ENCODE data around the gene HM13. TPM values are rescaled to one million over a fixed set of nuclear protein-coding genes. Genes with fewer than 3 reads are reported as not detected.

HM13 gene
- total RNA-seq, 1 experiment from 2014 or later = 69.6 TPM

DNA sequence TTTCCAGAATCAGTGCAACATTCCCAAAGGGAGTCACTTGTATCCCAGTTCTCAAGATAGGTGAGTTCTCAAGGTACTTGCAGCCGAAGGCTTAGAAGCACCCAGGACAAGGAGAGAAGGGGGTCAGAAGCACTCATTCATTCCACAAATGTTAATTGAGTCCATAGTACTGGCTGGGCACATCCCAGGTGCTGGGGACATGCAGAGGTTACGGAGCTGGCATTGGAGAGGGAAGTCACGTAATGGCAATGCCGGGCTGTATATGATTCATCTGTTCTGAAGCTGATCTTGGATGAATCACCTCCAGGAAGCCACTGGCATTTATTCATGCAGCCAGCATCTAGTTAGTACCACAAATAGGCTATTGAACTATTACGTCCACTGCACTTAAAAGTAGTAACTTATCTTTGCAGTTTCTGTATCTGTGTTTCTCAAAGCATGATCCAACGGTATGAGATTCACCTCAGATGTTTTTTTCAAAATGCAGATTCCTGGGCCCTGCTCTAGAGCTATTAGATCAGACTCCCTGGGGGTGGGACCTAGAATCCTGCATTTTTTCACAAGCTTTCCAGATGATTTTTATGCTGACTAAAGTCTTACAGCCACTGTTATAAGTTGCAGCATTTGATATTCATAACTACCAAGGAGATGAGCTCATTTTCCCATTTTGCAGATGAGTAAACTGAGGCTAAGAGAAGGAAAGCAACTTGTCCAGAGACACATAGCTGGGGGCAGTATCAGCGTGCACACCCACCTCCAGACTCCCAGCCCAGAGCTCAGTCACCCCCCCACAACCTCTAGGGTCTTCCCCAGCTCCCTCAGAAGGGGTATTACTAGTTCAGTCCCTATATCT, 46.7 kb downstream of the HM13 start:
- Histone ChIP-seq H4K20me1 (ENCODE audit: insufficient read depth, low read depth, low read length) (no peaks in the 10 kb centered on the region), H3K27me3 (ENCODE audit: low read length) (no peaks in the 10 kb centered on the region), H3K4me1 (ENCODE audit: low read length) (no peaks in the 10 kb centered on the region; the same call in 1 of the 2 replicates), H3K9ac (ENCODE audit: low read length) (no peak overlapping the region), H3K4me3 (ENCODE audit: low read length) (no peak overlapping the region), H3K9me3 (ENCODE audit: low read length) (no peaks in the 10 kb centered on the region), H3K4me2 (ENCODE audit: low read depth, low read length, poor library complexity, severe bottlenecking) (no peak overlapping the region), H3K79me2 (ENCODE audit: low read length) (no peaks in the 10 kb centered on the region), H3K36me3 (ENCODE audit: insufficient read depth, low read length) (peaks cover 39% of the 10 kb centered on the region), H3K9me2 (replicated peaks; ENCODE audit: insufficient read depth, low read length) (no peaks in the 10 kb centered on the region), H2AFZ (ENCODE audit: low read length) (no peak overlapping the region), H3K27ac (ENCODE audit: low read length) (no peak overlapping the region)
- DNase-seq = no peak

DNA sequence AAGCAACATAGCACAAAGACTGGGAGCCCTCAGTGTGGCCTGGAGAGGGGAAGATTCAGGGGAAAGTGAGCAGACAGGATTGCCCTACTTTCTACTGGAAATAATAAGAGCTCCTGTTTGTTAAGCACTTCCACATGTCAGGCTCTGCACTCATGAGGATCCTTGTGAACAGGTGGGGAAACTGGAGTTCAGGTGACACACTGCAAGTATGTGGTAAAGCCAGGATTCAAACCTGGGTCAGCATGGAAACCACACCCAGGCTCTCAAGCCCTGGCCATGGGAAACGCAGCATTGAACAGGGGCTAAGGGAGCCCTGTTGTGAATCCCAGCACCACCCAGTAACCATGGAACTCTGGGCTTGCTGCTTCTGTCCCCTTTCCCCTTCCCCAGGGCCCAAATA, 48.0 kb downstream of the HM13 start:
- H3K4me1 ChIP-seq (ENCODE audit: low read length) = peaks cover 2% of the 10 kb centered on the region; the same call in 1 of the 2 replicates
- no peaks in the 10 kb centered on the region for H3K79me2 ChIP-seq (ENCODE audit: low read length)
- no peak for DNase-seq
- no peak overlapping the region for H3K4me2 ChIP-seq (ENCODE audit: low read depth, low read length, poor library complexity, severe bottlenecking)
- H4K20me1 ChIP-seq (ENCODE audit: insufficient read depth, low read depth, low read length) = no peaks in the 10 kb centered on the region
- no peak overlapping the region for H2AFZ ChIP-seq (ENCODE audit: low read length)
- H3K36me3 ChIP-seq (ENCODE audit: insufficient read depth, low read length) = peaks cover 39% of the 10 kb centered on the region
- no peaks in the 10 kb centered on the region for H3K9me3 ChIP-seq (ENCODE audit: low read length)
- no peak overlapping the region for H3K9ac ChIP-seq (ENCODE audit: low read length)
- no peaks in the 10 kb centered on the region for H3K9me2 ChIP-seq (replicated peaks; ENCODE audit: insufficient read depth, low read length)
- no peak overlapping the region for H3K27ac ChIP-seq (ENCODE audit: low read length)
- H3K27me3 ChIP-seq (ENCODE audit: low read length) = no peaks in the 10 kb centered on the region
- H3K4me3 ChIP-seq (ENCODE audit: low read length) = no peak overlapping the region

DNA sequence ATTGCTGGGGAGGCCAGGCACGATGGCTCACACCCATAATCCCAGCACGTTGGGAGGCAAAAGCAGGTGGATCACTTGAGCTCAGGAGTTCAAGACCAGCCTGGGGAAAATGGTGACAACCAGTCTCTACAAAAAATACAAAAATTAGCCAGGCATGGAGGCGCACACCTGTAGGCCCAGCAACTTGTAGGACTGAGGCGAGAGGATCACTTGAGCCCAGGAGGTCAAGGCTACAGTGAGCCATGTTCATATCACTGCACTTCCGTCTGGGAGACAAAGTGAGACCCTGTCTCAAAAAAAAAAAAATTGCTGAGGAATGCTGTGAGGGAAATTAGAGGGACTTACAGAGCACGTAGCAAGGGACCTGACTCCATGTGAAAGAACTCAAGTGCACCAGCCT, 50.0 kb downstream of the HM13 start:
- Histone ChIP-seq H3K79me2 (ENCODE audit: low read length) (no peaks in the 10 kb centered on the region), H3K36me3 (ENCODE audit: insufficient read depth, low read length) (peaks cover 39% of the 10 kb centered on the region)

DNA sequence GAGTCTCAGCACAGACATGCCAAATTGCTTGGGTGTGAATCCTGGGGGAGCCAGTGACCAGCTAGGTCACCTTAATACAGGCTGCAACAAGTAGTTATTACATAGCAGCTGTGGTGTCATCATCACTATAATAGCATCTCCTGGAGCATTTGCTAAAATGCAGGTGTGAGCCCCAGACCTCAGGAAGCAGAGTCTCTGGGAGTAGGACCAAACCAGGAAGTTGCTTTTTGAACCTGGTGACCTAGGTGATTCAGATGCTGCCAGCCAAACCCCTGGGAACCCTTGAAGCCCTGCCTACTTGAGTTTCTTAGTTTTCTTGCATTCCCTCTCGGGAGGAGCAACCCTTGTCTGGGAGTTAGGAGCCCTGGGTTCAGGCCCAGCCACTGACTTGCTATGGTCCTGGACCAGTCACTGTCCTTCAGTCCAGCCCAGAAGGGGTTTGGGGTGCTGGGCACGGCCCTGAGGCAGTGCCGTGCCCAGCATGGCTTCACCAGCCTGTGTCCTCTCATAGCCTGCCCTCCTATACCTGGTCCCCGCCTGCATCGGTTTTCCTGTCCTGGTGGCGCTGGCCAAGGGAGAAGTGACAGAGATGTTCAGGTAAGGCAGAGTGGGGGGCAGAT, 51.6 kb downstream of the HM13 start:
- H3K4me1 ChIP-seq (ENCODE audit: low read length) = peaks cover 2% of the 10 kb centered on the region; the same call in 1 of the 2 replicates
- no peaks in the 10 kb centered on the region for H4K20me1 ChIP-seq (ENCODE audit: insufficient read depth, low read depth, low read length)
- no peaks in the 10 kb centered on the region for H3K9me2 ChIP-seq (replicated peaks; ENCODE audit: insufficient read depth, low read length)
- no peak overlapping the region for H3K27ac ChIP-seq (ENCODE audit: low read length)
- no peak overlapping the region for H2AFZ ChIP-seq (ENCODE audit: low read length)
- no peak overlapping the region for H3K4me3 ChIP-seq (ENCODE audit: low read length)
- no peaks in the 10 kb centered on the region for H3K27me3 ChIP-seq (ENCODE audit: low read length)
- no peak overlapping the region for H3K9ac ChIP-seq (ENCODE audit: low read length)
- H3K4me2 ChIP-seq (ENCODE audit: low read depth, low read length, poor library complexity, severe bottlenecking) = no peak overlapping the region
- DNase-seq = no peak
- no peaks in the 10 kb centered on the region for H3K79me2 ChIP-seq (ENCODE audit: low read length)
- H3K9me3 ChIP-seq (ENCODE audit: low read length) = no peaks in the 10 kb centered on the region
- H3K36me3 ChIP-seq (ENCODE audit: insufficient read depth, low read length) = peaks cover 36% of the 10 kb centered on the region

More for the DNA sequence above, 50.0 kb downstream of the HM13 start:
- no peak overlapping the region for H2AFZ ChIP-seq (ENCODE audit: low read length)
- DNase-seq = no peak
- no peak overlapping the region for H3K27ac ChIP-seq (ENCODE audit: low read length)
- H3K9me3 ChIP-seq (ENCODE audit: low read length) = no peaks in the 10 kb centered on the region
- no peaks in the 10 kb centered on the region for H3K9me2 ChIP-seq (replicated peaks; ENCODE audit: insufficient read depth, low read length)
- no peak overlapping the region for H3K4me3 ChIP-seq (ENCODE audit: low read length)
- H4K20me1 ChIP-seq (ENCODE audit: insufficient read depth, low read depth, low read length) = no peaks in the 10 kb centered on the region
- no peak overlapping the region for H3K4me2 ChIP-seq (ENCODE audit: low read depth, low read length, poor library complexity, severe bottlenecking)
- no peaks in the 10 kb centered on the region for H3K27me3 ChIP-seq (ENCODE audit: low read length)
- H3K9ac ChIP-seq (ENCODE audit: low read length) = no peak overlapping the region
- peaks cover 2% of the 10 kb centered on the region; the same call in 1 of the 2 replicates for H3K4me1 ChIP-seq (ENCODE audit: low read length)

DNA sequence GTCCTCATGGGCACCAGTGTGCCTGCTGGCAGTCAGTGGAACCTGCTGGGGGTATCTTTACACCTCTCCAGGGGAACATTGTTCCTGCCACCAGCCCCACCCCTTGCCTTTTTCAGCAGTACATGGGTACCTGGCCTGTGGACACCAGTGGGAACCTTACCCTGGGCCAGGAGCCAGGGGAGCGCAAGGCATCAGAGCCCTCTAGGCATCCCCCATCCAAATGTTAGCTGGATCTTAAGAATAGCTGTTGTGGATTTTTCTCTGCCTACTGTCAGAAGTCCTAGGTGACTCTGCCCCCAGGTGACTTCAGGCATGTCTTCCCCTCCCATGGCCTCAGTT, 52.0 kb downstream of the HM13 start:
- no peak overlapping the region for H3K27ac ChIP-seq (ENCODE audit: low read length)
- H3K9ac ChIP-seq (ENCODE audit: low read length) = no peak overlapping the region
- H3K9me2 ChIP-seq (replicated peaks; ENCODE audit: insufficient read depth, low read length) = no peaks in the 10 kb centered on the region
- H3K4me3 ChIP-seq (ENCODE audit: low read length) = no peak overlapping the region
- no peaks in the 10 kb centered on the region for H3K9me3 ChIP-seq (ENCODE audit: low read length)
- H3K27me3 ChIP-seq (ENCODE audit: low read length) = no peaks in the 10 kb centered on the region
- H4K20me1 ChIP-seq (ENCODE audit: insufficient read depth, low read depth, low read length) = no peaks in the 10 kb centered on the region
- peaks cover 32% of the 10 kb centered on the region for H3K36me3 ChIP-seq (ENCODE audit: insufficient read depth, low read length)
- DNase-seq = no peak
- H3K4me1 ChIP-seq (ENCODE audit: low read length) = peaks cover 2% of the 10 kb centered on the region; the same call in 1 of the 2 replicates
- no peaks in the 10 kb centered on the region for H3K79me2 ChIP-seq (ENCODE audit: low read length)
- H3K4me2 ChIP-seq (ENCODE audit: low read depth, low read length, poor library complexity, severe bottlenecking) = no peak overlapping the region
- H2AFZ ChIP-seq (ENCODE audit: low read length) = no peak overlapping the region

DNA sequence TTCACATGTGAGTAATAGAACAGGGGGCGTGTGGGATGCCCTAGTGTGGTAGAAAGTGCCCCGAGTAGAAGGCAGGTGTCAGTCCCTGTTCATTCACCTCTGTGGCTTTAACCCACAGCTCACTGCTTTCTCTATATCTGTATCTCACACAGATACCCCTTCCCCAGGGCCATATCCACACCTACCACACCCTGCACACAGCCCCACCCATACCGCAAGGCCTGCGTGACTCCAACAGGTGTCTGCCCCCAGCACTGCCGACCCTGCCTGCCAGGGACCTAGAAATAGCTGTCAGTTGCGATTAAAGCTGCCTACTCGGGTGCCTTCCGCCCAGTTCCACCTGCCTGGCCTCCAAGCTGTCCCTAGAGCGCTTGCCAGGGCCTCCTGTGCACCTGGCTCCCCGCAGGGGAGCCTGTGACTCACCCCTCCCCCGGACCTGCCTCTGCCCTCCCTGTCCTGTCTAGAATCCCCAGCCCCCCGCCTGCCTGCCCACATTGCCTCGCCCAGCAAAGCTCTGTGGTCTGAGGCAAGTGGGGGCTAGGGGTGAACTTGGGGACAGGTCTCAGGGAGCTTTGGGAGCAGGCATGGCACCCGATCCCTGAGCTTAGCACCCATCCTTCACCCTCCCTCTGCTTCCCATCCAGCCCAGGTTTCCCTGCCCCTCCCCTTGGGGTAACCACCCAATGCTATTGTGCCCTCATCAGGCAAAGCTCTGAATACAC, 52.6 kb downstream of the HM13 start:
- Histone ChIP-seq H3K9me2 (replicated peaks; ENCODE audit: insufficient read depth, low read length) (no peaks in the 10 kb centered on the region), H2AFZ (ENCODE audit: low read length) (no peak overlapping the region), H3K9ac (ENCODE audit: low read length) (no peak overlapping the region), H3K79me2 (ENCODE audit: low read length) (no peaks in the 10 kb centered on the region), H3K4me3 (ENCODE audit: low read length) (no peak overlapping the region), H3K9me3 (ENCODE audit: low read length) (no peaks in the 10 kb centered on the region), H3K4me1 (ENCODE audit: low read length) (peaks cover 2% of the 10 kb centered on the region; the same call in 1 of the 2 replicates), H3K4me2 (ENCODE audit: low read depth, low read length, poor library complexity, severe bottlenecking) (no peak overlapping the region), H3K27me3 (ENCODE audit: low read length) (no peaks in the 10 kb centered on the region), H3K36me3 (ENCODE audit: insufficient read depth, low read length) (peaks cover 26% of the 10 kb centered on the region; the same call in 1 of the 2 replicates), H4K20me1 (ENCODE audit: insufficient read depth, low read depth, low read length) (no peaks in the 10 kb centered on the region), H3K27ac (ENCODE audit: low read length) (no peak overlapping the region)
- DNase-seq = no peak

DNA sequence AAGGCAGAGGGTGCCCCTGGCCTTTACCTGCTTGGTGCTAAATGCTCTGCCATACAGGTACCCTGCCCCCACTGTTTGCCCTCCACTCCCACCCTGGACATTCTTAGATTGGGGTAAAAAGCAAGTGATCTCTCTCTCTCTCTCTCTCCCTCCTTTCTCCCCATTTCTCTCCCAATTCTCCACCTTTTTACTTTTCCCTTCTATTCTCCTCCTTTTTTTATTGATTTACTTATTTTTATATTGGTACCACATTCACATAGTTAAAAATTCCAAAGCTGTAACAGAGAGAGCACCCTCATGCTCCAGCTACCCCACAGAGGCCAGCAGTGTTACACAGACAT, 53.1 kb downstream of the HM13 start:
- no peak for DNase-seq
- no peak overlapping the region for H3K27ac ChIP-seq (ENCODE audit: low read length)
- no peaks in the 10 kb centered on the region for H4K20me1 ChIP-seq (ENCODE audit: insufficient read depth, low read depth, low read length)
- peaks cover 21% of the 10 kb centered on the region; the same call in 1 of the 2 replicates for H3K36me3 ChIP-seq (ENCODE audit: insufficient read depth, low read length)
- no peaks in the 10 kb centered on the region for H3K27me3 ChIP-seq (ENCODE audit: low read length)
- H3K4me1 ChIP-seq (ENCODE audit: low read length) = peaks cover 7% of the 10 kb centered on the region
- H3K79me2 ChIP-seq (ENCODE audit: low read length) = no peaks in the 10 kb centered on the region
- H3K4me3 ChIP-seq (ENCODE audit: low read length) = no peak overlapping the region
- H3K9me3 ChIP-seq (ENCODE audit: low read length) = no peaks in the 10 kb centered on the region
- H3K4me2 ChIP-seq (ENCODE audit: low read depth, low read length, poor library complexity, severe bottlenecking) = no peak overlapping the region
- H3K9ac ChIP-seq (ENCODE audit: low read length) = no peak overlapping the region
- H3K9me2 ChIP-seq (replicated peaks; ENCODE audit: insufficient read depth, low read length) = no peaks in the 10 kb centered on the region
- H2AFZ ChIP-seq (ENCODE audit: low read length) = no peak overlapping the region

All from Karpas-422 (cell line).